HG03039 (cell line): ENCODE results near the gene VSIG1.

Experiments
- ATAC-seq: cut with Tn5 transposase; IDR thresholded peaks from one replicate; pipeline ENCODE4 v1.9.1; 2021; ENCODE audit warnings: mild to moderate bottlenecking, moderate library complexity; ENCODE audit not compliant: unreplicated experiment

VSIG1 gene

DNA sequence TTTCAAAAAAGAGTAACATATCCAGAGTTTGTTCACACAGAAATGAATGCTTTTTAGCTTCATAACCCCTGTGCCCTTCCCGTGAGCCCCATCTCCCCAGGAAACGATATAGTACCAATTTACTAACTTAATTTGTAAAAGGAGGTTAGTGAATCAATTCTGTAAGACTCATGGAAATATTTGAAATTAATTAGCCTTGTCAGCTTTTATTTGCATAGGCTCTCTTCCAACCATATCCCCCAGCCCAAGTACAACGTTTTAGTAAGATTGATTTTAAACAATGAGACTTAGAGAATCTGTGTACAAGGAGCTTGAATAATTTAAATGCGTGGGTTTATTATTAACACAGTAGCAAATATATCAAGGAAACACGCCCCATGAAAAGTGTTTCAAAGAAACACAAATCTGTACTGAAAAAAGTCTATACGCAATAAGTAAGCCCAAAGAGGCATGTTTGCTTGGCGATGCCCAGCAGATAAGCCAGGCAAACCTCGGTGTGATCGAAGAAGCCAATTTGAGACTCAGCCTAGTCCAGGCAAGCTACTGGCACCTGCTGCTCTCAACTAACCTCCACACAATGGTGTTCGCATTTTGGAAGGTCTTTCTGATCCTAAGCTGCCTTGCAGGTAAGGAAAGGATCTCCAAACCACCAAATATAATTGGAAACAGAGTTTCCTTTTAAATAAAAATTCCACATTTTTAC, at the start of gene VSIG1:
VSIG1 (plus strand) TSS at position 512 of the 703 bp plus-strand sequence; CDS start at position 578, 66 bp downstream.
- no peak for ATAC-seq

- ATAC-seq = no peak
Observed at GRCh38 chrX:107996124-107996523, 48.7 kb upstream of the VSIG1 start.

DNA sequence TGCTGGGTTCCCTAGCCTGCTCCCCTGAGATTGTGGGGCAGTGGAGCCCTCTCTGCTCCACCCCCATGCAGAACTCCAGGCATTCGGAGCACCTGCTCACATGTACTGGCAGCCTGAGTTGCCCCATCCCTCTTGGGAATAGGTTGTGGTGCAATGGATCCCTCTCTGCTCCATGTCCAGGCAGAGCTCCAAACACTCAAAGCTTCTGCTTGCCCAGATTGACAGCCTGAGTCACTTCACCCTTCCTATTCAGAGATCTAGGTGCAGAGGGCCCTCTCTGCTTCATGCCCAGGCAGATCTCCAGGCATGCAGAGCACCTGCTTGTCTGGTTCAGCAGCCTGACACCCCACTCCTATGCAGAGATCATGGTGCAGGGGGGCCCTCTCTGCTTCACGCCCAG, 44.1 kb upstream of the VSIG1 start:
- ATAC-seq = no peak

DNA sequence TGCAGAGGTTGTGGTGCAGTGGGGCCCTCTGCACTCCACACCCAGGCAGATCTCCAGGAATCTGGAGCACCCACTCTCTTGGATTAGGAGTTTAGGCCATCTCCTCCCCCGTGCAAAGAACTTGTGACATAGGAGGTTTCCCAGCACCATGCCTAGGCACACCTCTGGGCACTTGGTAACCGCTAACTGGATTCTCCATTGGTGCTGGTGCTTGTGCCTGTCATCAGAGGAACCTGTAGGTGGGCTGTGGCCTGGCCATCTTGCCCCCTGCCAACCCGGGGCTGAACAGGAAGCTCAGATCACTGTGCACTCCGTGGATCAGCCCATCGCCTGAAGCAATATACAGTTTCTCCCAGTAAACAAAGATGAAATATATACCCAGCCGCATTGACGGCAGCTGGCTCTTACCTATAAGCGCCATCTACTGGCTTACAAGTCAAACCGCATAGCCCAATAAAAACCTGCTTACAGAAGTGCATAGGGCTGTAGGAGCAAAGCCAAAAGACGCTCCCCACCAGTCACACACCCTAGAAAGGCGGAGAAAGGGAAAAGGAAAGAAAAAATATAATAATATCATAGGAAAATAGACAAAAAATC, 43.5 kb upstream of the VSIG1 start:
- peak; percentile 72 for ATAC-seq

- no peak for ATAC-seq
Observed at GRCh38 chrX:108018656-108019381, 26.0 kb upstream of the VSIG1 start.

DNA sequence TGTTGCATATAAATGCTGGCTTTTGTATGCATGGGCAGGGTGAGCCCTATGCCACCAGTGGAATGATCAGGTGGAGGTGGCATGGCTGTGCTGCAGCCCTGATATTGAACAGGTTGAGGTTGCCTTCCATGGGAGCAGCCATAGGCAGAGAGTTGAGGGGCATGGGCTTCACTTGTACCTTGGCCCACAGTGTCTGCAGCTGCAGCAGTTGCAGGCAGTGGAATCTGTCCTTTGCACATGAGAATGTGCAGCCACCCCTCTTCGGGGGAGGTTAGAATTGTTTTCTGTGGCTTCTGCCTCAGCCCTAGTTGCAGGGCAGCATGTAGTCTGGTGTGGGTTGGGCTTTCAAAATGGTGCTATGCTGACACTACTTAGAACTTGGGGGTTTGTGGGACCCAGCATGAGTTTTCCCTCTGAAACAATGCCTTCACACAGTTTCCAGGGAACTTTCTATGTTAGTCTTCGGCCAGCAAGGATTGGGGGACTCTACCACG, 25.4 kb upstream of the VSIG1 start:
- ATAC-seq = no peak

GRCh38 chrX:108020631-108021030, 24.2 kb upstream of the VSIG1 start:
- ATAC-seq = no peak

DNA sequence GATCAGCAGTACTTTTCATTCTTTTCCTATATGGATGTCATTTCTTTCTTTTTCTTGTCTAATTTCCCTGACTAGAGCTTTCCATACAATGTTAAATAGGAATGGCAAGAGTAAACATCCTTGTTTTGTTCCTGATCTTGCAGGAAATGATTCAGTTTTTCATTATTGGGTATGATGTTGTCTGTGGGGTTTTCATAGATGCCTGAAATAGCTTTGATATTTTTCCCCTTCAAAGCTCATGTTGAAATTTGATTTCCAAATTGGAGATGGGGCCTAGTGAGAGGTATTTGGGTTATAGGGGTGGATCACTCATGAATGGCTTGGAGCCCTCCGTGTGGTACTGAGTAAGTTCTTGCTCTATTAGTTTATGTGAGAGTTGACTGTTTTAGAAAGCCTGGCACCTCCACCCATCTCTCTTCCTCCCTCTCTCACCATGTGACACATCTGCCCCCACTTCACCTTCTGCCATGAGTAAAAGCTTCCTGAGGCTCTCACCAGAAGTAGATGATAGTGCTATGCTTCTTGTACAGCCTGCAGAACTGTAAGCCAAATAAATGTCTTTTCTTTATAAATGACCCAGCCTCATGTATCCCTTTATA, 22.3 kb upstream of the VSIG1 start:
- no peak for ATAC-seq

- ATAC-seq = no peak
Observed at GRCh38 chrX:108025376-108025775, 19.5 kb upstream of the VSIG1 start.

GRCh38 chrX:108025954-108026600, 18.8 kb upstream of the VSIG1 start:
- no peak for ATAC-seq

GRCh38 chrX:108028854-108029253, 16.0 kb upstream of the VSIG1 start:
- no peak for ATAC-seq

DNA sequence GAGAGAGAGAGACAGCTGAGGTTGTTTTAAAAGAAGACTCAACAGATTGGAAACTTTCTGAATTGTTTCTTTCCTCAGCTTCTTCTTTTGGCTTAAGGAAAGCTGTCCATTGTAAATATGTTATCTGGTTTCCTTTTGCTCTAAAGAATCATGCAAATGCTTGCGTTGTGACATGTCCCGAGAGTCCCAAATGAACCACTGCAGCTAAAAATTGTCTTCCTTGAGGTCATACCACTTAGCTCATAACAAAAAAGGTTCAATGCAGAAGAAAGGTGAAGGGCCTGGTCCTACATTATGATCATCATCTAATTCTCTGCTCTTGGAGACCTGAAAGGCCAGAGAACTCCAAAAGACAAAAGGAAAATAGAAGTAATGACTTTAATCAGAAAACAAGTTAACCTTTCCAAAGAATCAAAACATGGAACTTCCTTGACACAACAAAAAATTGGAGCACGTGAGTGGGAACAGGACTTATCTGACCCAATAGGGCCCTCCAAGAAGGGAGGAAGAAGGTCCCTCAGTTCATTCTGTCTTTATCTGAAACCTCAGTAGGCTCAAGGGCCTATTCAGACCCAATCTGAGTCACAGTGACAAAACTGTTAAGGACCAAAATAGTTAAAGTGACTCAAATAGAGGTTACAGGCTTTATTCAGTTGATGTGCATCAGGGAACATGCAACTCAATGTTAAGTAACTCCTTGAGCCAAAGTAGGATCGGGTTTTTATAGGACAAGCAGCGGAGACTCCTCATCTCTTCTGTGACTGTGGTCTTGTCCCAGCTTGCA, 14.7 kb upstream of the VSIG1 start:
- ATAC-seq = peak; percentile 86

GRCh38 chrX:108032944-108033343, 11.9 kb upstream of the VSIG1 start:
- no peak for ATAC-seq

DNA sequence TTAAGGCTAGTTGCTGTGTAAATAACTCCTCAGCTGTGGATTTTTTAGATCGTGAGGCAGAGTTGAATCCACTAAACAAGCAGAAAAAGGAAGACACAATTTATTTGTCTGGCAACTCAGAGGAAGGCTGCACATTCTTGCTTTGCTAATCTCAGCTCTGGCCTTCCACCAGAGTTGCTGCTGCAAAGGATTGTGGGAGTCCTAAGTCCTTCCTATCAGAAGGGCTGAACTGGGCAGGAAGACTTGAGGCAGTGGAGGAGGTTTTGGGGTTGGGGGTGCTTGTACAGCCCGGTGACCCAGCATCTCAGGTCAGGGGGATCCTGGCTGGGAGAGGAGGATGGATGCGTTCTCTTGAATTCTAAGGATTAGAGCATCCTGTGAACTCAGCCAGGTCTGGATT, 11.0 kb upstream of the VSIG1 start:
- ATAC-seq = no peak

GRCh38 chrX:108034725-108035124, 10.1 kb upstream of the VSIG1 start:
- no peak for ATAC-seq

- no peak for ATAC-seq
Observed at GRCh38 chrX:108036298-108036973, 8.4 kb upstream of the VSIG1 start.

- ATAC-seq = no peak
Observed at GRCh38 chrX:108049649-108050048, 4.8 kb downstream of the VSIG1 start.

GRCh38 chrX:108053218-108053617, 8.4 kb downstream of the VSIG1 start:
- ATAC-seq = no peak

GRCh38 chrX:108055546-108055945, 10.7 kb downstream of the VSIG1 start:
- ATAC-seq = no peak

- no peak for ATAC-seq
Observed at GRCh38 chrX:108059801-108060200, 14.9 kb downstream of the VSIG1 start.
